Neural cell (in vitro differentiated cells): ENCODE data around the gene TOB1. TPM values are rescaled to one million over a fixed set of nuclear protein-coding genes. Genes with fewer than 3 reads are reported as not detected.

Experiments used
- H2AFZ ChIP-seq: fragments of 200-600, 300-800 bp; sonication (generic), shearing (Covaris generic); 2 replicates; pipeline ENCODE4 v1.6.0; 2014; ENCODE audit warnings: low read depth, mild to moderate bottlenecking, antibody characterized with exemption, low read length, moderate library complexity
- H3F3A ChIP-seq: fragments of 200-600 bp; shearing (Covaris generic); 2 replicates; pipeline ENCODE4 v1.6.1; 2016; ENCODE audit warnings: mild to moderate bottlenecking, moderate library complexity, mixed read lengths, antibody characterized with exemption, low read length; ENCODE audit not compliant: insufficient read depth, poor library complexity, severe bottlenecking
- H3K27ac ChIP-seq: fragments of 200-600, 300-800 bp; sonication (generic), shearing (Covaris generic); 2 replicates; pipeline ENCODE4 v1.5.1; 2014; ENCODE audit warnings: mild to moderate bottlenecking, low read length, moderate library complexity
- H3K27me3 ChIP-seq: fragments of 300-800, 200-600 bp; sonication (generic), shearing (Covaris generic); 2 replicates; pipeline ENCODE4 v1.6.0; 2014; ENCODE audit warnings: mild to moderate bottlenecking, low read depth, low read length, moderate library complexity; ENCODE audit not compliant: insufficient read depth
- H3K36me3 ChIP-seq: fragments of 300-800, 200-600 bp; sonication (generic), shearing (Covaris generic); 2 replicates; pipeline ENCODE4 v1.5.1; 2014; ENCODE audit warnings: mild to moderate bottlenecking, antibody characterized with exemption, low read length, moderate library complexity; ENCODE audit not compliant: insufficient read depth
- H3K4me2 ChIP-seq: fragments of 300-800, 200-600 bp; sonication (generic), shearing (Covaris generic); 2 replicates; pipeline ENCODE4 v1.6.0; 2014; ENCODE audit warnings: mild to moderate bottlenecking, low read length
- H3K4me3 ChIP-seq: fragments of 300-800, 200-600 bp; sonication (generic), shearing (Covaris generic); 2 replicates; pipeline ENCODE4 v1.5.1; 2014; ENCODE audit warnings: mild to moderate bottlenecking, low read length, moderate library complexity
- H3K79me2 ChIP-seq: fragments of 200-600 bp; shearing (Covaris generic); replicated peaks from 2 replicates; pipeline ENCODE4 v1.6.0; 2014; ENCODE audit warnings: mild to moderate bottlenecking, low read length, moderate library complexity; ENCODE audit not compliant: insufficient read depth
- H3K9ac ChIP-seq: fragments of 300-800, 200-600 bp; sonication (generic), shearing (Covaris generic); 2 replicates; pipeline ENCODE4 v1.6.1; 2016; ENCODE audit warnings: mild to moderate bottlenecking, low read length, mixed read lengths
- H3K9me2 ChIP-seq: fragments of 200-600 bp; shearing (Covaris generic); 2 replicates; pipeline ENCODE4 v1.6.1; 2016; ENCODE audit warnings: mild to moderate bottlenecking, low read length, mixed read lengths; ENCODE audit not compliant: insufficient read depth
- H3K9me3 ChIP-seq: fragments of 200-600, 300-800 bp; sonication (generic), shearing (Covaris generic); 2 replicates; pipeline ENCODE4 v1.6.1; 2016; ENCODE audit warnings: mild to moderate bottlenecking, mixed run types, low read length, moderate library complexity, mixed read lengths
- H4K20me1 ChIP-seq: fragments of 200-600 bp; shearing (Covaris generic); 2 replicates; pipeline ENCODE4 v1.6.1; 2016; ENCODE audit warnings: mild to moderate bottlenecking, mixed run types; ENCODE audit not compliant: insufficient read depth
- EZH2 ChIP-seq: fragments of 200-600, 300-800 bp; shearing (Covaris generic), sonication (generic); IDR thresholded peaks from 2 replicates; pipeline ENCODE4 v1.6.1; 2014; ENCODE audit warnings: antibody characterized with exemption, low read length, borderline replicate concordance, mild to moderate bottlenecking; ENCODE audit not compliant: insufficient read depth, poor library complexity, severe bottlenecking
- MXI1 ChIP-seq: fragments of 450-650 bp; conservative IDR thresholded peaks from 2 replicates; pipeline ENCODE4 v1.6.1; 2014; ENCODE audit warnings: antibody characterized with exemption, mild to moderate bottlenecking; ENCODE audit not compliant: poor library complexity, severe bottlenecking
- RAD21 ChIP-seq: fragments of 450-650 bp; conservative IDR thresholded peaks from 2 replicates; pipeline ENCODE4 v1.6.1; 2014; ENCODE audit warnings: antibody characterized with exemption, mild to moderate bottlenecking, moderate library complexity
- TAF1 ChIP-seq: IDR thresholded peaks from 2 replicates; pipeline ENCODE4 v1.6.1; 2012; ENCODE audit warnings: low read depth
- polyA plus RNA-seq: library from polyadenylated mRNA; depleted of rRNA; stranded (reverse); fragments of >200 nt; gene quantifications from 2 replicates; pipeline ENCODE4 v1.2.3, GENCODE V29; 2014
- TF ChIP-seq, protein P1 (sequence below): IDR thresholded peaks from 2 replicates; pipeline ENCODE4 v1.6.1; 2012; ENCODE audit warnings: borderline replicate concordance

Gene TOB1
- polyA plus RNA-seq, 1 donor from 2014 or later, result 8.9 TPM

DNA sequence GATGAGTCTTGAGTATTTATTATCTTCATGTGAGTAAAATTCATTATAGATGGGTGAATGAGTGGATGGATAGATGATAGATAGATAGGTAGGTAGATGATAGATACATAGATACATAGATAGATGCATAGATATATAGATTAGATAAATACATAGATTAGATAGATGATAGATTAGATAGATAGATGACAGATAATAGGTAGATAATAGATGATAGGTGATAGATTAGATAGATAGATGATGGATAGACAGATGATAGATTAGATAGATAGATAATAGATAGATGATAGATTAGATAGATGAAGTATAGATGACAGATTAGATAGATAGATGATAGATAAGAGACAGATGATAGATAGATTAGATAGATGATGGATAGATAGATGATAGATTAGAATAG lies 52.6 kb downstream of the TOB1 start:
- no peak overlapping the region for H2AFZ ChIP-seq
- no peaks in the 10 kb centered on the region for H3K36me3 ChIP-seq
- no peaks in the 10 kb centered on the region for H3F3A ChIP-seq
- H3K4me3 ChIP-seq, result no peak overlapping the region
- TF ChIP-seq, protein P1, sequence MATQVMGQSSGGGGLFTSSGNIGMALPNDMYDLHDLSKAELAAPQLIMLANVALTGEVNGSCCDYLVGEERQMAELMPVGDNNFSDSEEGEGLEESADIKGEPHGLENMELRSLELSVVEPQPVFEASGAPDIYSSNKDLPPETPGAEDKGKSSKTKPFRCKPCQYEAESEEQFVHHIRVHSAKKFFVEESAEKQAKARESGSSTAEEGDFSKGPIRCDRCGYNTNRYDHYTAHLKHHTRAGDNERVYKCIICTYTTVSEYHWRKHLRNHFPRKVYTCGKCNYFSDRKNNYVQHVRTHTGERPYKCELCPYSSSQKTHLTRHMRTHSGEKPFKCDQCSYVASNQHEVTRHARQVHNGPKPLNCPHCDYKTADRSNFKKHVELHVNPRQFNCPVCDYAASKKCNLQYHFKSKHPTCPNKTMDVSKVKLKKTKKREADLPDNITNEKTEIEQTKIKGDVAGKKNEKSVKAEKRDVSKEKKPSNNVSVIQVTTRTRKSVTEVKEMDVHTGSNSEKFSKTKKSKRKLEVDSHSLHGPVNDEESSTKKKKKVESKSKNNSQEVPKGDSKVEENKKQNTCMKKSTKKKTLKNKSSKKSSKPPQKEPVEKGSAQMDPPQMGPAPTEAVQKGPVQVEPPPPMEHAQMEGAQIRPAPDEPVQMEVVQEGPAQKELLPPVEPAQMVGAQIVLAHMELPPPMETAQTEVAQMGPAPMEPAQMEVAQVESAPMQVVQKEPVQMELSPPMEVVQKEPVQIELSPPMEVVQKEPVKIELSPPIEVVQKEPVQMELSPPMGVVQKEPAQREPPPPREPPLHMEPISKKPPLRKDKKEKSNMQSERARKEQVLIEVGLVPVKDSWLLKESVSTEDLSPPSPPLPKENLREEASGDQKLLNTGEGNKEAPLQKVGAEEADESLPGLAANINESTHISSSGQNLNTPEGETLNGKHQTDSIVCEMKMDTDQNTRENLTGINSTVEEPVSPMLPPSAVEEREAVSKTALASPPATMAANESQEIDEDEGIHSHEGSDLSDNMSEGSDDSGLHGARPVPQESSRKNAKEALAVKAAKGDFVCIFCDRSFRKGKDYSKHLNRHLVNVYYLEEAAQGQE, result no peak
- TF ChIP-seq EZH2 (no peak), RAD21 (no peak), MXI1 (no peak), TAF1 (no peak)
- H3K27me3 ChIP-seq, result no peaks in the 10 kb centered on the region
- no peaks in the 10 kb centered on the region for H3K9me2 ChIP-seq
- H3K9me3 ChIP-seq, result no peaks in the 10 kb centered on the region
- no peaks in the 10 kb centered on the region for H4K20me1 ChIP-seq
- H3K9ac ChIP-seq, result no peak overlapping the region
- no peak overlapping the region for H3K4me2 ChIP-seq
- no peaks in the 10 kb centered on the region for H3K79me2 ChIP-seq
- H3K27ac ChIP-seq, result no peak overlapping the region

Other genes with a start within 250 kb of the TOB1 start
- gene ABCC3, start 231.5 kb downstream of the TOB1 start, polyA plus RNA-seq, result 0.08 TPM in 1 of 2 replicates, not detected in the other
- gene ANKRD40, start 158.4 kb downstream of the TOB1 start, polyA plus RNA-seq, result 15.2 and 16.1 TPM in 2 replicates
- 634 and 677 TPM in 2 replicates for gene LUC7L3, start 146.8 kb downstream of the TOB1 start, polyA plus RNA-seq
- gene ANKRD40CL, start 98.8 kb downstream of the TOB1 start, polyA plus RNA-seq, result not detected in 2 replicates
- gene WFIKKN2, start 30.8 kb downstream of the TOB1 start, polyA plus RNA-seq, result not detected in 2 replicates